Endothelial cell of umbilical vein (primary cell): ENCODE results near the gene KLHDC4. TPM values are rescaled to one million over a fixed set of nuclear protein-coding genes. Genes with fewer than 3 reads are reported as not detected.

ENCODE experiments used
- BruUV-seq: library from RNA; stranded (reverse); fragments of 400-500 nt; replicated peaks from 2 replicates; lab custom pipeline; 2021; lab: Mats Ljungman, UMichigan
- CTCF ChIA-PET: fragments of 300-600, 350-600 bp; sonication (Branson Sonifier 250); formaldehyde crosslinking; loops from one replicate; lab custom pipeline; 2021; ENCODE audit warnings: antibody characterized with exemption, inconsistent platforms; lab: Charles Lee
- POLR2A ChIA-PET: fragments of 300-600, 350-600 bp; sonication (Branson Sonifier 250); formaldehyde crosslinking; loops from one replicate; lab custom pipeline; 2021; ENCODE audit warnings: antibody characterized with exemption, inconsistent platforms; lab: Charles Lee
- DNase-seq: peaks from one replicate; pipeline ENCODE4 v3.0.0-alpha.2; 2011; ENCODE audit warnings: low read depth, low spot score
- FAIRE-seq: peaks from 2 replicates; lab custom pipeline; 2011; peaks lifted over from hg19 to GRCh38; lab: Jason Lieb, UNC
- H2AFZ ChIP-seq: 2 replicates; pipeline ENCODE4 v1.6.0; 2012; ENCODE audit warnings: low read depth, low read length, control low read depth, inconsistent platforms
- H3K27ac ChIP-seq: 2 replicates; pipeline ENCODE4 v1.5.1; 2011; ENCODE audit warnings: low read depth, mild to moderate bottlenecking, control low read depth, low read length, moderate library complexity; ENCODE audit not compliant: insufficient read depth
- H3K27me3 ChIP-seq, 2 experiments: 2 replicates each; pipeline versions ENCODE4 v1.6.0 to v1.6.1; 2011; ENCODE audit warnings: low read length in 2 of 2, mixed read lengths in 1 of 2; ENCODE audit not compliant: control insufficient read depth in 2 of 2, insufficient read depth in 2 of 2
- H3K36me3 ChIP-seq, 2 experiments: 2 replicates in 1 of 2; 3 replicates in 1 of 2; pipeline ENCODE4 v1.5.1; 2011; ENCODE audit warnings: low read length in 2 of 2, mild to moderate bottlenecking in 1 of 2, moderate library complexity in 1 of 2; ENCODE audit not compliant: control insufficient read depth in 2 of 2, insufficient read depth in 2 of 2; ENCODE audit errors: extremely low read depth in 1 of 2
- H3K4me1 ChIP-seq: 3 replicates; pipeline ENCODE4 v1.5.1; 2011; ENCODE audit warnings: mild to moderate bottlenecking, low read length; ENCODE audit not compliant: control insufficient read depth, insufficient read depth; ENCODE audit errors: extremely low read depth
- H3K4me2 ChIP-seq: 2 replicates; pipeline ENCODE4 v1.6.1; 2011; ENCODE audit warnings: low read length, control low read depth, mixed read lengths; ENCODE audit not compliant: insufficient read depth
- H3K4me3 ChIP-seq, 3 experiments: fragments of 200-600 bp in 1 of 3; sonication (generic), shearing (Covaris generic) in 1 of 3; replicated peaks in 1 of 3; 2 replicates each; pipeline ENCODE4 v1.5.1; 2011 to 2016; ENCODE audit warnings: control low read depth in 3 of 3, low read length in 3 of 3, mild to moderate bottlenecking in 2 of 3, inconsistent platforms in 1 of 3, low read depth in 1 of 3, moderate library complexity in 1 of 3; ENCODE audit not compliant: insufficient read depth in 1 of 3
- H3K79me2 ChIP-seq: 2 replicates; pipeline ENCODE4 v1.6.0; 2012; ENCODE audit warnings: low read length, inconsistent platforms; ENCODE audit not compliant: control insufficient read depth, insufficient read depth
- H3K9ac ChIP-seq: replicated peaks from 2 replicates; pipeline ENCODE3; 2011; ENCODE audit warnings: low read length, control low read depth; ENCODE audit not compliant: insufficient read depth; ENCODE audit errors: extremely low read depth
- H3K9me1 ChIP-seq: replicated peaks from 3 replicates; pipeline ENCODE4 v1.6.0; 2011; ENCODE audit warnings: mild to moderate bottlenecking, low read length; ENCODE audit not compliant: control insufficient read depth, insufficient read depth; ENCODE audit errors: extremely low read depth
- H3K9me3 ChIP-seq: replicated peaks from 2 replicates; pipeline ENCODE4 v1.5.1; 2012; ENCODE audit warnings: low read length, inconsistent platforms; ENCODE audit not compliant: control insufficient read depth, insufficient read depth
- H4K20me1 ChIP-seq: replicated peaks from 2 replicates; pipeline ENCODE3; 2011; ENCODE audit warnings: mild to moderate bottlenecking, low read length; ENCODE audit not compliant: control insufficient read depth, insufficient read depth; ENCODE audit errors: extremely low read depth
- CTCF ChIP-seq, 2 donors: IDR thresholded peaks; 1 replicate in 1 of 2; 2 replicates in 1 of 2; pipeline ENCODE4 v1.5.1; 2011; ENCODE audit warnings: low read length in 2 of 2, mild to moderate bottlenecking in 2 of 2, moderate library complexity in 2 of 2, control low read depth in 1 of 2, inconsistent platforms in 1 of 2, low read depth in 1 of 2; ENCODE audit not compliant: insufficient read depth in 1 of 2; ENCODE audit errors: extremely low read depth in 1 of 2
- EZH2 ChIP-seq: IDR thresholded peaks from 2 replicates; pipeline ENCODE4 v1.6.1; 2012; ENCODE audit warnings: borderline replicate concordance, low read depth, mild to moderate bottlenecking, moderate library complexity, low read length, inconsistent platforms; ENCODE audit not compliant: severe bottlenecking
- FOS ChIP-seq: IDR thresholded peaks from 2 replicates; pipeline ENCODE4 v1.6.1; 2011; ENCODE audit warnings: mild to moderate bottlenecking, low read length, moderate library complexity, borderline replicate concordance; ENCODE audit not compliant: insufficient read depth
- GATA2 ChIP-seq: IDR thresholded peaks from 2 replicates; pipeline ENCODE4 v1.7.0; 2011; ENCODE audit warnings: low read depth, mild to moderate bottlenecking, moderate library complexity, mixed read lengths, low read length; ENCODE audit not compliant: insufficient read length, insufficient read depth
- JUN ChIP-seq: IDR thresholded peaks from 2 replicates; pipeline ENCODE4 v1.6.1; 2011; ENCODE audit warnings: borderline replicate concordance, low read depth; ENCODE audit not compliant: insufficient read length, insufficient read depth
- MYC ChIP-seq: IDR thresholded peaks from one replicate; pipeline ENCODE4 v1.6.1; 2011; ENCODE audit warnings: mild to moderate bottlenecking, low read depth, low read length
- POLR2A ChIP-seq: IDR thresholded peaks from 2 replicates; pipeline ENCODE4 v1.6.1; 2012; ENCODE audit warnings: low read depth, mild to moderate bottlenecking, control low read depth, low read length
- POLR2AphosphoS5 ChIP-seq: IDR thresholded peaks from 2 replicates; pipeline ENCODE4 v1.6.1; 2012; ENCODE audit warnings: low read depth, mild to moderate bottlenecking, control low read depth, low read length, moderate library complexity; ENCODE audit not compliant: insufficient read depth
- dilution Hi-C: fragments of 300-500 bp; cut with MboI; formaldehyde crosslinking; loops from one replicate; pipeline ENCODE4 v1.15.0; 2019; ENCODE audit warnings: low sequenced_read_pairs; ENCODE audit not compliant: extremely low pct_ligation_motif_present
- intact Hi-C: fragments of 100-400 bp; cut with micrococcal nuclease; formaldehyde crosslinking; loops from one replicate; pipeline ENCODE4 v1.10.0; 2022
- polyA plus RNA-seq, 4 experiments: library from polyadenylated mRNA; depleted of rRNA in 3 of 4; stranded (reverse) in 3 of 4; unstranded in 1 of 4; fragments of >200 nt; gene quantifications; 2 replicates each; pipeline versions ENCODE4 v1.2.1 to v1.2.3, GENCODE V29; 2011 to 2012; ENCODE audit warnings: missing spikeins in 1 of 4
- total RNA-seq: library from RNA; stranded (reverse); gene quantifications from 2 replicates; pipeline ENCODE4 v1.2.3, GENCODE V29; 2021
- TF ChIP-seq, protein P1 (sequence below): IDR thresholded peaks from 2 replicates; pipeline ENCODE4 v1.6.1; 2011; ENCODE audit not compliant: insufficient read depth, insufficient read length

The KLHDC4 gene
- total and polyA plus RNA-seq, 2 donors (not counting 3 experiments of a cell fraction or from before 2014, with no cell fraction given): 24.7 to 46.2 TPM

DNA sequence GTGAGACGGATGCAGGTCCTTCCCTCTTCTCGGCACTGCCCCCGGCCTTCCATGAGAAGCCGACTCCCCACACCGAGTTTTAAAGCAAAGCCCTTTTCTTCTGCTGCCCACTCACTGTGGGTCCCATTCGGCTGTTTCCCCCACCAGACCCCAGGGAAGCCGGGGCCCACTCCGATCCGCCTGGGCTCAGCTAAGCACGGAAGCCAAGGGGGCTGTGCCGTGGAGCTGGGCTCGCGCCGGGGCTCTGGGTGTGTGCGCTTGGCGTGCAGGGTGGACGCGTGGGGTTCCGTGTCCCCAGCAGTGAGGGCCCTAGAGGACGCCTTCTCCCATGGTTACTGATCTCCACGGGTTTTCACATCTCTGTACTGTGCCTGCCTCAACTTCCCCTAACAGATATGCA is 68.5 kb downstream of the KLHDC4 start:
- Histone ChIP-seq H3K9me3 (no peaks in the 10 kb centered on the region), H3K79me2 (no peaks in the 10 kb centered on the region), H3K27me3 (no peaks in the 10 kb centered on the region), H3K9ac (no peak overlapping the region), H3K36me3 (peaks cover 0 to 4% of the 10 kb centered on the region in 2 experiments), H2AFZ (no peak overlapping the region), H4K20me1 (no peaks in the 10 kb centered on the region), H3K4me1 (peaks cover 5% of the 10 kb centered on the region), H3K4me3 (no peak overlapping the region), H3K27ac (no peak overlapping the region), H3K9me1 (no peaks in the 10 kb centered on the region), H3K4me2 (no peak overlapping the region)
- TF ChIP-seq GATA2 (no peak), POLR2A (no peak), MYC (no peak)
- TF ChIP-seq, protein P1, sequence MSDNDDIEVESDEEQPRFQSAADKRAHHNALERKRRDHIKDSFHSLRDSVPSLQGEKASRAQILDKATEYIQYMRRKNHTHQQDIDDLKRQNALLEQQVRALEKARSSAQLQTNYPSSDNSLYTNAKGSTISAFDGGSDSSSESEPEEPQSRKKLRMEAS: no peak
- CTCF ChIA-PET: no interaction called here
- DNase-seq: no peak
- POLR2A ChIA-PET: no interaction called here
- dilution Hi-C loops (no loop called here), intact Hi-C loops (no loop called here)
- BruUV-seq: no TSS peak
- FAIRE-seq: no peak

DNA sequence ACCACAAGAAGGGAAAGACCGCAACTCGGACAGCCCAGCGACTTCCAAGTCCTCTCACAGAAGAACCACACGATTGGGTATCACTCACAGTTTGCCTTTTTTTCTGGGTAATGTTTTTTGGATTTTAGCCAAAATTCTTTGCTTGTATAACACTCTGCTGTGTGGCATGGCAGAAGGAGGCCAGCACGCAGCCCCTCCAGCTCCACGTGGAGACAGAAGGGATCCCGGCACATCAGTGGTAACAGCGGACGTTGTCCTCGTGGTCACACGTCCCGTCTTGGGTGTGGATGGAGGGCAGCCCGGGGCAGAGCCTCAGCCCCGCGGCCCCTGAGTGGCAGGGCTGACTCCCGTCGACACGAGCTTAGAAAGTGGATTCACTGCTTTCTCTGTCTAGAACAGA is 69.1 kb downstream of the KLHDC4 start:
- Histone ChIP-seq H3K9ac (no peak overlapping the region), H2AFZ (no peak overlapping the region), H3K4me3 (no peak overlapping the region), H3K9me3 (no peaks in the 10 kb centered on the region), H4K20me1 (no peaks in the 10 kb centered on the region), H3K4me2 (no peak overlapping the region), H3K36me3 (peaks cover 0 to 4% of the 10 kb centered on the region in 2 experiments), H3K79me2 (no peaks in the 10 kb centered on the region), H3K9me1 (no peaks in the 10 kb centered on the region), H3K4me1 (peaks cover under 1% of the 10 kb centered on the region), H3K27me3 (no peaks in the 10 kb centered on the region), H3K27ac (no peak overlapping the region)
- TF ChIP-seq FOS (no peak), CTCF (IDR thresholded peaks at IDR 0.05; ENCODE audit: extremely low read depth in 1 of 2, insufficient read depth in 1 of 2, low read depth in 1 of 2, low read length in 2 of 2) (no peak), JUN (no peak), EZH2 (no peak), POLR2AphosphoS5 (no peak), POLR2A (no peak), GATA2 (no peak), MYC (no peak)
- TF ChIP-seq, protein P1: no peak
- BruUV-seq: no TSS peak
- FAIRE-seq: no peak
- ChIA-PET POLR2A (no interaction called here), CTCF (interaction anchor here (1.1 kb wide), 1 partner anchor 9 kb away, joined by 4 read pairs; no protein-coding TSS in a partner anchor)
- dilution Hi-C loops (no loop called here), intact Hi-C loops (no loop called here)
- no peak for DNase-seq
